NCI-H345 treated with DMSO at 0.1 percent for 48 hours (cell line): ENCODE results near the gene RNF152.

ENCODE experiments used
- DNase-seq: peaks from one replicate; lab custom pipeline; 2025; ENCODE audit not compliant: unreplicated experiment; lab: John Stamatoyannopoulos, UW

RNF152 gene

DNA sequence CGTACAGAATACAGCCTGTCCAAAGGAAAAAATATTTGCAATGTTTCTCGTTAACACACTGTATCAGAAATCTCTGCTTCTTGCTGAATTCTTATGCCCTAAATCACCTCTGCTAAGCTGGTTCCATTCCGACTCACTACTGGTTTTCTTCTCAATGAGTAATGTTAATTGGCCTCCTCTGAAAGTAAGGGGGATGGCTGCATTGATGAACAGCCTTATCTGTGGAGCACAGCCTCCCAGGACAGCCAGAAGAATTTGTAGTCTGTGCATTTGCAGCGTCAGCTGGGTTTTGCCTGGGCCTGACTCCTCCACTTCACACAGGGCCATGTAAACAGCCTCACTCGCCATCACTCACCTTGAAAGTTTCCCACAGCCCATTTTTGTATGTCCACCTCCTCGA is 127.7 kb downstream of the RNF152 start:
- DNase-seq: no peak

DNA sequence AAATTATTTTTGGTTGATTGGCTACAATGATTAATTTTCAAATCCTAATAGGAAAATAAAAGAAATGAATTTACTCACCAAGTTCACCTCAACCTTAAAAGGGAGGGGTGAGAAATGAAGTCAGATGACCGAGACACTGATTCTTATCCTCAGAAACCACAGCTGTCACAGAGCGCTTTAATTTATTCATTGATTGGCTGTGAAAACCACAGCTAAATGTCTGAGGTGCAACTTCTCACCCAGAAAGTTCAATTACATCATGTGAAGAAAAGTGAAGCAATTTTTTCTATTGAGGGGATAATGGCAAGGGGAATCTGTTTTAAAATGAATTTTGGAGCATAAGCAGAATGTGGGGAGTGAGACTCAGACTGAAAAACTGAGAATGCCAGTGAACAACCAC is 128.4 kb downstream of the RNF152 start:
- DNase-seq: no peak

DNA sequence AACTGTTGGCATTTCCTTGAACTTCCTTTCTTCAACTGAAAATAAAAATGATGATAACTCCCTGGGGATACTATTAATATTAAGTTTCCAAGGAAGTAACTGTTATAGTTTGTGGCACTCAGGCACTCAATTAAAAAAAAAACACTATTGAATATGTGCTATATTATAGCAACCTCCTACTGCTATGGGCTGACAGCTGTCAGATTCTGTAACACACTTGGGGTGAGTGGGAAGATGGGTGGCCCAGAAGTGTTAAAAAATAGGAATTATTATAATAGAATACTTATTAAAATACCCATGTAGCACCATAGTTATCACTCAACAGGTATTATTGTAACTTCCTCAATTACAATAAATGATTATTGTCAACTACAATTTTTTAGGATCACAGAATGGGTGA is 130.9 kb downstream of the RNF152 start:
- no peak for DNase-seq
